GM19099 (cell line): ENCODE measurements around the gene IL31.

ENCODE experiments used
- POLR2A ChIP-seq: IDR thresholded peaks from 3 replicates; pipeline ENCODE4 v1.6.1; 2011; ENCODE audit warnings: low read depth; ENCODE audit not compliant: insufficient read length; ENCODE audit errors: extremely low read depth

IL31 gene

GRCh38 chr12:122147514-122148290 lies 26.3 kb downstream of the IL31 start:
- TF ChIP-seq POLR2A: no peak

- TF ChIP-seq POLR2A: no peak
Observed at GRCh38 chr12:122145505-122146330, 28.3 kb downstream of the IL31 start.

- no peak for TF ChIP-seq POLR2A
Observed at GRCh38 chr12:122144885-122145284, 29.1 kb downstream of the IL31 start.

GRCh38 chr12:122142857-122143256 lies 31.2 kb downstream of the IL31 start:
- no peak for TF ChIP-seq POLR2A

- TF ChIP-seq POLR2A: no peak
Observed at GRCh38 chr12:122141911-122142725, 31.9 kb downstream of the IL31 start.

- TF ChIP-seq POLR2A: no peak
Observed at GRCh38 chr12:122140467-122141257, 33.4 kb downstream of the IL31 start.

- TF ChIP-seq POLR2A: no peak
Observed at GRCh38 chr12:122139941-122140340, 34.1 kb downstream of the IL31 start.

GRCh38 chr12:122139266-122139665 lies 34.8 kb downstream of the IL31 start:
- TF ChIP-seq POLR2A: no peak

- TF ChIP-seq POLR2A: no peak
Observed at GRCh38 chr12:122138616-122139015, 35.4 kb downstream of the IL31 start.

- TF ChIP-seq POLR2A: no peak
Observed at GRCh38 chr12:122138181-122138580, 35.8 kb downstream of the IL31 start.

- no peak for TF ChIP-seq POLR2A
Observed at GRCh38 chr12:122137681-122138080, 36.3 kb downstream of the IL31 start.

GRCh38 chr12:122137229-122137628 lies 36.8 kb downstream of the IL31 start:
- no peak for TF ChIP-seq POLR2A

GRCh38 chr12:122135437-122136031 lies 38.5 kb downstream of the IL31 start:
- no peak for TF ChIP-seq POLR2A
